Esophagus muscularis mucosa (tissue), 4 donors: ENCODE measurements around the gene FAM98C. TPM values are rescaled to one million over a fixed set of nuclear protein-coding genes. Genes with fewer than 3 reads are reported as not detected.

ENCODE experiments used
- DNase-seq: peaks from one replicate; pipeline ENCODE4 v3.0.0-alpha.2; 2017; ENCODE audit errors: extremely low spot score
- H3K27ac ChIP-seq, 4 donors: fragments of 200-600 bp; sonication (generic); replicated peaks in 1 of 4; 1 replicate in 3 of 4; 2 replicates in 1 of 4; pipeline ENCODE4 v1.5.1; 2016 to 2019; ENCODE audit warnings: mild to moderate bottlenecking in 1 of 4
- H3K27me3 ChIP-seq, 4 donors: fragments of 200-600 bp; sonication (generic); one replicate each; pipeline versions ENCODE4 v1.5.1 to v1.6.0; 2016 to 2019
- H3K36me3 ChIP-seq, 4 donors: fragments of 200-600 bp; sonication (generic); one replicate each; pipeline ENCODE4 v1.5.1; 2016 to 2019
- H3K4me1 ChIP-seq, 4 donors: fragments of 200-600 bp; sonication (generic); one replicate each; pipeline ENCODE4 v1.5.1; 2016 to 2019
- H3K4me3 ChIP-seq, 4 donors: fragments of 200-600 bp; sonication (generic); 1 replicate in 2 of 4; 2 replicates in 2 of 4; pipeline ENCODE4 v1.5.1; 2016 to 2019; ENCODE audit warnings: mild to moderate bottlenecking in 4 of 4, moderate library complexity in 1 of 4
- H3K9me3 ChIP-seq, 4 donors: fragments of 200-600 bp; sonication (generic); 1 replicate in 3 of 4; 2 replicates in 1 of 4; pipeline ENCODE4 v1.5.1; 2016 to 2019
- EP300 ChIP-seq: sonication (generic); formaldehyde crosslinking; IDR thresholded peaks from one replicate; pipeline ENCODE4 v1.6.1; 2017; ENCODE audit warnings: antibody characterized with exemption
- POLR2A ChIP-seq: fragments of 450-650 bp; IDR thresholded peaks from one replicate; pipeline ENCODE4 v1.6.1; 2017; ENCODE audit warnings: antibody characterized with exemption, moderate library complexity, mild to moderate bottlenecking, low read depth
- POLR2AphosphoS5 ChIP-seq, 2 donors: sonication (generic); formaldehyde crosslinking; IDR thresholded peaks; one replicate each; pipeline ENCODE4 v1.6.1; 2017; ENCODE audit warnings: antibody characterized with exemption in 2 of 2
- WGBS: methylation state at CpG from one replicate; pipeline ENCODE4 v1.1.5; 2018; 5-methylcytosine and 5-hydroxymethylcytosine counted together
- intact Hi-C: fragments of 100-400 bp; cut with DNase I; formaldehyde crosslinking; loops from one replicate; pipeline ENCODE4 v1.15.1; 2023
- total RNA-seq, 4 donors: library from RNA; depleted of rRNA; stranded (reverse); fragments of >200 nt; gene quantifications; one replicate each; pipeline versions ENCODE4 v1.1.0 to v1.2.1, GENCODE V29; 2016
- TF ChIP-seq, protein P1 (sequence below), 3 experiments: fragments of 200-600 bp in 2 of 3; fragments of 450-650 bp in 1 of 3; sonication (generic) in 2 of 3; IDR thresholded peaks; one replicate each; pipeline ENCODE4 v1.5.1; 2017 to 2019; ENCODE audit warnings: antibody characterized with exemption in 3 of 3, mild to moderate bottlenecking in 2 of 3, moderate library complexity in 1 of 3

FAM98C gene
- total RNA-seq, 4 donors from 2014 or later = 16.2 to 22.0 (median 19.7) TPM

GRCh38 chr19:38395381-38396114 lies 7.3 kb upstream of the FAM98C start:
- Histone ChIP-seq H3K9me3 (no peaks in the 10 kb centered on the region), H3K4me1 (peaks cover 0 to 14% (median 3%) of the 10 kb centered on the region in 4 donors), H3K27ac (no peak overlapping the region), H3K4me3 (peak overlapping the region in 2 of 4 donors; percentile 14 to 16), H3K36me3 (no peaks in the 10 kb centered on the region), H3K27me3 (peaks cover 0 to 70% (median 42%) of the 10 kb centered on the region in 4 donors)
- TF ChIP-seq EP300 = no peak
- intact Hi-C loops = no loop called here
- no peak for DNase-seq
- WGBS = 11% methylated on average over 28 of the region's 86 CpGs

DNA sequence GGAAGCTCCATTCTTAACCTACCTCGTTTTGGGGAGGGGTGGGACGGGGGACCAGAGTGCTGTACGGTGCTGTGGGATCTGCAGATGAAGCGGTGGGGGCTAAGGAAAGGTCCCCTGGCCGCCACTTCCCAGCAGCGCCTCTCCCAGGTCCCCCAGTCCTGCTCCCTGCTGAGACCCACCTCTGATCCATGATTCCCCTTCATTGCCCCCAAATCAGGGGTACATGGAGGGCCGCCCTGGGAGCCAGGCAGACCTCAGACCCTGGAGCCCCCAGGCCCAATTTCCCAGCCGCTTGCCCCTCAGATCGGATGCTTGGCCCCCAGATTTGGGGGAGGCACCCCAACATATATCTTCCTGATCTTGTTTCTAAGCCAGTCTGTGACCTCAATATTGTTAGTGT lies 3.8 kb upstream of the FAM98C start:
- peaks cover 5 to 25% (median 14%) of the 10 kb centered on the region in 4 donors for H3K4me1 ChIP-seq
- H3K27me3 ChIP-seq = peaks cover 0 to 77% (median 45%) of the 10 kb centered on the region in 4 donors
- DNase-seq = no peak
- no peaks in the 10 kb centered on the region for H3K9me3 ChIP-seq
- no peak overlapping the region for H3K4me3 ChIP-seq
- WGBS = 56% methylated on average over 9 of the region's 9 CpGs
- H3K27ac ChIP-seq = no peak overlapping the region
- H3K36me3 ChIP-seq = no peaks in the 10 kb centered on the region
- TF ChIP-seq POLR2AphosphoS5 (IDR thresholded peaks at IDR 0.05) (no peak), EP300 (no peak), POLR2A (no peak)
- TF ChIP-seq, protein P1, sequence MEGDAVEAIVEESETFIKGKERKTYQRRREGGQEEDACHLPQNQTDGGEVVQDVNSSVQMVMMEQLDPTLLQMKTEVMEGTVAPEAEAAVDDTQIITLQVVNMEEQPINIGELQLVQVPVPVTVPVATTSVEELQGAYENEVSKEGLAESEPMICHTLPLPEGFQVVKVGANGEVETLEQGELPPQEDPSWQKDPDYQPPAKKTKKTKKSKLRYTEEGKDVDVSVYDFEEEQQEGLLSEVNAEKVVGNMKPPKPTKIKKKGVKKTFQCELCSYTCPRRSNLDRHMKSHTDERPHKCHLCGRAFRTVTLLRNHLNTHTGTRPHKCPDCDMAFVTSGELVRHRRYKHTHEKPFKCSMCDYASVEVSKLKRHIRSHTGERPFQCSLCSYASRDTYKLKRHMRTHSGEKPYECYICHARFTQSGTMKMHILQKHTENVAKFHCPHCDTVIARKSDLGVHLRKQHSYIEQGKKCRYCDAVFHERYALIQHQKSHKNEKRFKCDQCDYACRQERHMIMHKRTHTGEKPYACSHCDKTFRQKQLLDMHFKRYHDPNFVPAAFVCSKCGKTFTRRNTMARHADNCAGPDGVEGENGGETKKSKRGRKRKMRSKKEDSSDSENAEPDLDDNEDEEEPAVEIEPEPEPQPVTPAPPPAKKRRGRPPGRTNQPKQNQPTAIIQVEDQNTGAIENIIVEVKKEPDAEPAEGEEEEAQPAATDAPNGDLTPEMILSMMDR (IDR thresholded peaks at IDR 0.05) = no peak
- intact Hi-C loops = no loop called here

- intact Hi-C loops = no loop called here
- H3K36me3 ChIP-seq = peaks cover 0 to 2% (median 0%) of the 10 kb centered on the region in 4 donors
- DNase-seq = no peak
- H3K27ac ChIP-seq = no peak overlapping the region
- TF ChIP-seq EP300 = no peak
- no peak for TF ChIP-seq POLR2A
- TF ChIP-seq, protein P1 (IDR thresholded peaks at IDR 0.05) = no peak
- no peak for TF ChIP-seq POLR2AphosphoS5 (IDR thresholded peaks at IDR 0.05)
- H3K4me3 ChIP-seq = no peak overlapping the region
- WGBS = 100% methylated on average over 1 of the region's 1 CpG
- H3K4me1 ChIP-seq = peaks cover 5 to 28% (median 18%) of the 10 kb centered on the region in 4 donors
- H3K27me3 ChIP-seq = peaks cover 0 to 72% (median 43%) of the 10 kb centered on the region in 4 donors
- no peaks in the 10 kb centered on the region for H3K9me3 ChIP-seq
Measured at GRCh38 chr19:38399537-38399936, 3.4 kb upstream of the FAM98C start.

DNA sequence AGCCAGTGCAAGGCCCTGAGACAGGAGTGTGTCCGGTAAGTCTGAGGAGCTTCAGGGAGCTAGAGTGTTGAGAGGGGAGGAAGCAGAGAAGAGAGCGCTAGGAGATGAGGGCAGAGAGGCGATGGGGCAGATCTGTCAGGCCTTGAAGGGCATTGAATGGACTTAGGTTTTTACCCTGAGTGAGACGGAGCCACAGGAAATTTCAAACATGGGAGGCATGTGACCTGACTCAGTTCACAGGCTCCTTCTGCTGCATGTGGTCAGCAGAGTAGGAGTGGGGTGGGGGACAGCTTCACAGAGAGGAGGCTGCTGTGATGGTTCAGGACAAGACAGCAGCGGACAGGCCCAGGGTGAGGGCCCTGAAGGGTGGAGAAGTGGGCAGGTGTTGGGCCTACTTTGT lies 2.5 kb upstream of the FAM98C start:
- Histone ChIP-seq H3K27me3 (peaks cover 0 to 64% (median 37%) of the 10 kb centered on the region in 4 donors), H3K4me1 (peaks cover 5 to 27% (median 16%) of the 10 kb centered on the region in 4 donors), H3K4me3 (no peak overlapping the region), H3K9me3 (no peaks in the 10 kb centered on the region), H3K36me3 (peaks cover 0 to 11% (median 5%) of the 10 kb centered on the region in 4 donors), H3K27ac (no peak overlapping the region)
- intact Hi-C loops = loop anchor here (5.0 kb wide), 3 partner anchors 117 to 532 kb away; partner anchors contain the start of genes EIF3K, MAP4K1, MRPS12 and SARS2
- DNase-seq = no peak
- TF ChIP-seq POLR2A (no peak), EP300 (no peak)
- WGBS = 72% methylated on average over 5 of the region's 5 CpGs

- H3K27me3 ChIP-seq = peaks cover 0 to 56% (median 33%) of the 10 kb centered on the region in 4 donors
- H3K9me3 ChIP-seq = no peaks in the 10 kb centered on the region
- H3K27ac ChIP-seq = no peak overlapping the region
- intact Hi-C loops = loop anchor here (5.0 kb wide), 3 partner anchors 116 to 531 kb away; partner anchors contain the start of genes EIF3K, MAP4K1, MRPS12 and SARS2
- no peak overlapping the region for H3K4me3 ChIP-seq
- no peak for DNase-seq
- no peak for TF ChIP-seq EP300
- WGBS = 81% methylated on average over 3 of the region's 3 CpGs
- peaks cover 0 to 15% (median 11%) of the 10 kb centered on the region in 4 donors for H3K36me3 ChIP-seq
- peaks cover 5 to 20% (median 16%) of the 10 kb centered on the region in 4 donors for H3K4me1 ChIP-seq
Measured at GRCh38 chr19:38401148-38401547, 1.7 kb upstream of the FAM98C start.

GRCh38 chr19:38402623-38402966 lies 298 bp upstream of the FAM98C start:
- no peak for DNase-seq
- Histone ChIP-seq H3K27ac (peak overlapping the region in 3 of 4 donors; percentile 41 to 84 (median 79)), H3K4me1 (peaks cover 5 to 20% (median 16%) of the 10 kb centered on the region in 4 donors), H3K36me3 (peaks cover 6 to 29% (median 23%) of the 10 kb centered on the region in 4 donors), H3K27me3 (peaks cover 0 to 42% (median 27%) of the 10 kb centered on the region in 4 donors), H3K9me3 (no peaks in the 10 kb centered on the region), H3K4me3 (peak overlapping the region; percentile 77 to 98 (median 92))
- intact Hi-C loops = loop anchor here (2.0 to 5.0 kb wide), 4 partner anchors 115 to 530 kb away; partner anchors contain the start of genes EIF3K, MAP4K1, MRPS12 and SARS2
- TF ChIP-seq EP300 (no peak), POLR2AphosphoS5 (IDR thresholded peaks at IDR 0.05) (no peak), POLR2A (no peak)
- TF ChIP-seq, protein P1 (IDR thresholded peaks at IDR 0.05) = no peak
- 6% methylated on average over 9 of the region's 18 CpGs for WGBS
